ENCODE measurements around the gene DNAH14.

- no peak for TF ChIP-seq POLR2A (IDR thresholded peaks at IDR 0.05)
- TF ChIP-seq, protein P1, sequence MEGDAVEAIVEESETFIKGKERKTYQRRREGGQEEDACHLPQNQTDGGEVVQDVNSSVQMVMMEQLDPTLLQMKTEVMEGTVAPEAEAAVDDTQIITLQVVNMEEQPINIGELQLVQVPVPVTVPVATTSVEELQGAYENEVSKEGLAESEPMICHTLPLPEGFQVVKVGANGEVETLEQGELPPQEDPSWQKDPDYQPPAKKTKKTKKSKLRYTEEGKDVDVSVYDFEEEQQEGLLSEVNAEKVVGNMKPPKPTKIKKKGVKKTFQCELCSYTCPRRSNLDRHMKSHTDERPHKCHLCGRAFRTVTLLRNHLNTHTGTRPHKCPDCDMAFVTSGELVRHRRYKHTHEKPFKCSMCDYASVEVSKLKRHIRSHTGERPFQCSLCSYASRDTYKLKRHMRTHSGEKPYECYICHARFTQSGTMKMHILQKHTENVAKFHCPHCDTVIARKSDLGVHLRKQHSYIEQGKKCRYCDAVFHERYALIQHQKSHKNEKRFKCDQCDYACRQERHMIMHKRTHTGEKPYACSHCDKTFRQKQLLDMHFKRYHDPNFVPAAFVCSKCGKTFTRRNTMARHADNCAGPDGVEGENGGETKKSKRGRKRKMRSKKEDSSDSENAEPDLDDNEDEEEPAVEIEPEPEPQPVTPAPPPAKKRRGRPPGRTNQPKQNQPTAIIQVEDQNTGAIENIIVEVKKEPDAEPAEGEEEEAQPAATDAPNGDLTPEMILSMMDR (IDR thresholded peaks at IDR 0.05) = no peak
Measured at GRCh38 chr1:224881762-224882211, 47.7 kb upstream of the DNAH14 start.

Measured in breast epithelium (tissue), 3 donors.